Measurements from ENCODE around the gene ERCC1.

DNA sequence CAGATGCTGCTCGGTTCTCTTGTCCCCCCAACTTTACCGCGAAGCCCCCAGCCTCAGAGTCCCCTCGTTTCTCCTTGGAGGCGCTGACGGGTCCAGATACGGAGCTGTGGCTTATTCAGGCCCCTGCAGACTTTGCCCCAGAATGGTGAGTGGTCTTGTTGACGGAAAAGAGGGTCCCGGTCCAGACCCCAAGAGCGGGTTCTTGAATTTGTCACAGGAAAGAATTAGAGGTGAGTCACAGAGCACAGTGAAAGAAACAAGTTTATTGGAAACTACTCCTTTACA, 16.7 kb downstream of the ERCC1 start:
- TF ChIP-seq TAF1 (IDR thresholded peaks at IDR 0.05; ENCODE audit: low read depth) (no peak), USF1 (IDR thresholded peaks at IDR 0.05) (no peak), YY1 (IDR thresholded peaks at IDR 0.05; ENCODE audit: low read depth) (no peak), EGR1 (IDR thresholded peaks at IDR 0.05) (no peak), RAD21 (IDR thresholded peaks at IDR 0.05; ENCODE audit: low read depth) (no peak), NFIC (IDR thresholded peaks at IDR 0.05) (no peak)
- TF ChIP-seq, protein P1, sequence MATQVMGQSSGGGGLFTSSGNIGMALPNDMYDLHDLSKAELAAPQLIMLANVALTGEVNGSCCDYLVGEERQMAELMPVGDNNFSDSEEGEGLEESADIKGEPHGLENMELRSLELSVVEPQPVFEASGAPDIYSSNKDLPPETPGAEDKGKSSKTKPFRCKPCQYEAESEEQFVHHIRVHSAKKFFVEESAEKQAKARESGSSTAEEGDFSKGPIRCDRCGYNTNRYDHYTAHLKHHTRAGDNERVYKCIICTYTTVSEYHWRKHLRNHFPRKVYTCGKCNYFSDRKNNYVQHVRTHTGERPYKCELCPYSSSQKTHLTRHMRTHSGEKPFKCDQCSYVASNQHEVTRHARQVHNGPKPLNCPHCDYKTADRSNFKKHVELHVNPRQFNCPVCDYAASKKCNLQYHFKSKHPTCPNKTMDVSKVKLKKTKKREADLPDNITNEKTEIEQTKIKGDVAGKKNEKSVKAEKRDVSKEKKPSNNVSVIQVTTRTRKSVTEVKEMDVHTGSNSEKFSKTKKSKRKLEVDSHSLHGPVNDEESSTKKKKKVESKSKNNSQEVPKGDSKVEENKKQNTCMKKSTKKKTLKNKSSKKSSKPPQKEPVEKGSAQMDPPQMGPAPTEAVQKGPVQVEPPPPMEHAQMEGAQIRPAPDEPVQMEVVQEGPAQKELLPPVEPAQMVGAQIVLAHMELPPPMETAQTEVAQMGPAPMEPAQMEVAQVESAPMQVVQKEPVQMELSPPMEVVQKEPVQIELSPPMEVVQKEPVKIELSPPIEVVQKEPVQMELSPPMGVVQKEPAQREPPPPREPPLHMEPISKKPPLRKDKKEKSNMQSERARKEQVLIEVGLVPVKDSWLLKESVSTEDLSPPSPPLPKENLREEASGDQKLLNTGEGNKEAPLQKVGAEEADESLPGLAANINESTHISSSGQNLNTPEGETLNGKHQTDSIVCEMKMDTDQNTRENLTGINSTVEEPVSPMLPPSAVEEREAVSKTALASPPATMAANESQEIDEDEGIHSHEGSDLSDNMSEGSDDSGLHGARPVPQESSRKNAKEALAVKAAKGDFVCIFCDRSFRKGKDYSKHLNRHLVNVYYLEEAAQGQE (IDR thresholded peaks at IDR 0.05; ENCODE audit: low read depth) = no peak
